Cerebellar cortex (tissue), 1 donor: ENCODE data around the gene IPCEF1.
"Not testable (repeated sequence)": the region's sequence is repeated elsewhere in the genome, so short reads cannot be mapped to it uniquely, and the experiment has no call there.

ENCODE experiments used
- DNase-seq: peaks from one replicate; pipeline ENCODE4 v3.0.0-alpha.2; 2015; ENCODE audit warnings: low spot score

IPCEF1 gene

DNA sequence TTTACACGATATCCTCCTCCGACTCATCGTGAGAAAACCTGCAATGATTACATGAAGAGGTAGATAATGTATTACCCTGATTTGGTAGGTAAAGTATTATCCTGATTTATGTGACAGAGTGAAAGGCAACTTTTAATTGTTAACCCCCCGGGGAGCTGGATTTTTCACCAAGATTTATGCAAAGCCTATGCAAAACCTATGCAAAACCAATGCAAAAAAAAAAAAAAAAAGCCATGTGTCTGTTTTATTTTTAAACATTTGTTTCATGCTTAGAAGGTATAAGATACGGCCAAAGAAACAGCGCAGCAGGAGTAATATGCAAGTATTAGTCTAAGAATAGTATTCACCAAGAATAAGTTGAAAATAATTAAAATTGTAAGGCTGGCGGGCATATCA lies 109.9 kb downstream of the IPCEF1 start:
- DNase-seq = no peak

DNA sequence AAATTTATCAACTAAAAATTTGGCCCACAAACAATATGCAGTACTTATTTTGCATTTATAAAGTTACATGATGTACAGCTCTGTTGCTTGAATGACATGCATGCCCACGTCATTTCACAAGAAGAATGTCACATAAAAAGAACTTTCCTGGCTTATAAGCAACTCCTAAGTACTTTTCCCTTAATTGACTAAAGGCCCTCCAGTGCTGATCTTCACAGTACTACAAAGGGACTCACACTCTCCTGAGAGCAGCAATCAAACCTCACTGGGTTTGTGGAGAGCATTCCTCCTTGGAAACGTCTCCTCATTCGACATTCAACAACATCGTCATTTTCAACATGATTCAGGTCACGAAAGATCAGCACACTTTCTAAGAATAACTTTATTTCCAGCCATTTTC lies 111.1 kb downstream of the IPCEF1 start:
- peak; percentile 44 for DNase-seq

DNA sequence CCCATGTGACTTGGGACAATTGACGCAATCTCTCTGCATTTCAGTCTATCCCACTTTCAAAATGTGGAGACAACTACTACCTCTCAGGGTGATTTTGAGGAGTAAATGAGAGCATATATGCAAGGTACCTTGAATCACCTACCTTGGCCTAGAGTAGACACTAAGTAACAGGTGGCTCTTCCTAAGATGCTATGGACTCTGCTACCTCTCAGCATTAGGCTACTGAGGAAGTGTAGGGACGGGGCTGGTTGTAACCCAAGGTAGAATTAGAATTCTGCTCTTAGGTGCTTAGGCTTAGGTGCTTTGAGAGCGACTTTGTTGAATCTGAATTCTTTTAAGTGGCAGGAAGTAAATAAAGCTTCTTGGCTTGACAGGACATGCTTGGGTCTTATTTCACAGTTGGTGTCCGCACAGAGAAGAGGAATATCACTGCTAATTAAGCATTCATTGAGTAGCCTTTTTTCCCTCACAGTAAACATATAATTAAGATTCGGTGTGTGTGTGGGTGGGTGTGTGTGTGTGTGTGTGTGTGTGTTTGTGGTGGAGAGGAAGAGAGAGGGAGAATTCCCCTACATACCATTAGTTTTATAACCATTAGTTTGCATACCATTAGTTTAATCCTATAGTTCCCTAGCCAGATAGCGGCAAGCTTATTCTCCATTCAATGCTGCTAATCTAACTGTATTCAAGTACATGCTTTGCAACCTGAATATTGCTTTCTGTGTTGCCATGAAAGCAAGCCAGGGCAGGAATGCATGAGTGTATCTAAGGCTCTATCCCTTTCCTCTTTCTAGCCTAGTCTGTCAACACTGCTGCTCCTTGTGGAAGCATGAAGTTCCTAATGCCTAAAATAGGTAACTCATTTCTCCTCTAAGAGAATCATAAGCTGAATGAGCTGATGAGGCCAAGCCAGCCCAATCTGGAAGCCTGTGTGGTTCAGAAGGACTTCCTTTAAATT lies 112.5 kb downstream of the IPCEF1 start:
- peak; percentile 52 for DNase-seq

DNA sequence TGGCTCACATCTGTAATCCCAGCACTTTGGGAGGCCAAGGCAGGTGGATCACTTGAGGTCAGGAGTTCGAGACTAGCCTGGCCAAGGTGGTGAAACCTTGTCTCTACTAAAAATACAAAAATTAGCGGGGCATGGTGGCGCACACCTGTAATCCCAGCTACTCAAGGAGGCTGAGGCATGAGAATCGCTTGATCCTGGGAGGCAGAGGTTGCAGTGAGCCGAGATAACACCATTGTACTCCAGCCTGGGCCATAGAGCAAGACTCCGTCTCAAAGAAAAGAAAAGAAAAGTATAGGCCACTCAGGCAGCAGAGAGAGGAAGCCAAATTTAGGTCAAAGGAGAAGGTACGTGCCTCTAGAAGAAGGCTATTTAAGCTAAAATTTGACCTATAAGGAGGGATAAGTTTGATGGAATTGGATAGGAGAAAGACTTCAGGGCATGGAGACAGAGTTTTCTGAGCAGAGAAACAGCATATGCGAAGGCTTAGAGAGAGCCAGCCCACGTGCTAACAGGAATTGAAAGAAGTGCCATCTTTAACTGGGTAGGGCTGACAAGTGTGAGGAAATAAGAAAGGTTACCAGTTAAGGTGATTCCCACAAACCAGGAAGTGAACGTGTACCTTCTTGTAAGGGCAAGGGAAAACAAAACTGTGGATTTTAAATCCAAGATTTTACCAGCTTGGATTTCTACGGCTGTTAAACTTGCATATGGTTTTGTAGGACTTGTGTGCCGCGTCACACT lies 113.8 kb downstream of the IPCEF1 start:
- no peak for DNase-seq

DNA sequence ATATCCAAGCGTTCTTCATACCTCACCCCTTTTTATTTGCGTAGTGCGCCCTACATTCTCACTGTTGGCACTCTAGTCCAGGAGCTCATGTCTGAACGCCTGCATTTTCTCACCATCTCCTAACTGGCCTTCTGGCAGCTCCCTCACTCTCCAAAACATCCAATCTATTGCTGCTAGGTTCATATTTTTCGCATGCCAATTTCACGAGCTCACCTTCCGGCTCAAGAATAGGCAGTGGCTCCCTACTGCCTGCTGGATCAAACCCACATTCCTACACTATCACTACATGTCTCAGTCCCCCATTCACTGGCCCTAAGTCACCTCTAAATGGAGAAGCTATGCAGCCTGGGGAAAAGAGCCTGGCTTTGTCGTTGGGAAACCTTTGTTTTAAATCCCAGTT lies 115.0 kb downstream of the IPCEF1 start:
- peak; percentile 46 for DNase-seq

DNA sequence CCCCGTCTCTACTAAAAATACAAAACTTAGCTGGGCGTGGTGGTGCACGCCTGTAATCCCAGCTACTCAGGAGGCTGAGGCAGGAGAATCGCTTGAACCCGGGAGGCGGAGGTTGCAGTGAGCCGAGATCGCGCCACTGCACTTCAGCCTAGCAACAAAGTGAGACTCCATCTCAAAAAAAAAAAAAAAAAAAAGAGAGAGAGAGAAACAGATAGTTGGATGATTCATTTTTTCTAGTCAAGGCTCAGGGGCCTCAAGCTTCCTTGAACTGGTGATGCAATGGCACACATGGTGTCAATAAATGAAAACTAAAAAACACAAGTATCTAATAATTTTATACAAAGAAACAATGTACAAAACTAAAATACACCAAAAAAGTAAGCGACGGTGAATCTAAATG lies 115.5 kb downstream of the IPCEF1 start:
- DNase-seq = not testable (repeated sequence)

DNA sequence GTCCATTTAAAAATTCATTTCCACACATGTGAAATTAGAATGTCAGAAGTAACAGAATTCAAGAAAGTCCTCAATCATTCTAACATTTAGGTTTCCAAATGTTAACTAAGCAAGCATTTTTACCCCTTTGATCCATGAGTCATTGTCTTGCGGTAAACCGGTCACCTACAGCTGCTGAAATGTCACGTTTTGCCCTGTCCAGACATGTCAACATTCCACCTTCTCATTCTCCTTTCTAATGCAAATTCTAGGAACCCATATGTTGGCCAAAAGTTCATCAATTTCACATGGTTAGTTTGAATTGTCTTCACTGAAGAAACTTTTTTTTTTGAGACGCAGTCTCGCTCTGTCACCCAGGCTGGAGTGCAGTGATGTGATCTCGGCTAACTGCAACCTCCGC lies 117.2 kb downstream of the IPCEF1 start:
- DNase-seq = no peak

DNA sequence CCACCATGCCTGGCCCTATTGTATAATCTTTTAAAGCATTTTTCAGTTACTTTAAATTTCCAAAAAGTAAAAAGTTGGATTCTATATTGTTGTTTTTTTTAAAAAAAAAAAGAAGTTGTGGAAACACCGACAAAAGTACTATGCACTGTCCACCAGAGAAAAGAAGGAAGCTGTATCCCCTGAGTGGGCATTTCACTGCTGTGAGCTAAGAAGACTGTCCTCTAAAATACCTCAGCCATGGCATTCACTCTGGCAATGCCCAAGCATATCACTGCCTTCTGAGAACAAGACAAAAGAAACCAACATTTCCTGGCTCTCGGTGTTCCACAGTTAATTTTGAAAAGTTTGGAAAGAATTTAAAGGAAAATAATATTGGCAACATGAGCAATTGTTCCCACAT lies 117.8 kb downstream of the IPCEF1 start:
- no peak for DNase-seq

DNA sequence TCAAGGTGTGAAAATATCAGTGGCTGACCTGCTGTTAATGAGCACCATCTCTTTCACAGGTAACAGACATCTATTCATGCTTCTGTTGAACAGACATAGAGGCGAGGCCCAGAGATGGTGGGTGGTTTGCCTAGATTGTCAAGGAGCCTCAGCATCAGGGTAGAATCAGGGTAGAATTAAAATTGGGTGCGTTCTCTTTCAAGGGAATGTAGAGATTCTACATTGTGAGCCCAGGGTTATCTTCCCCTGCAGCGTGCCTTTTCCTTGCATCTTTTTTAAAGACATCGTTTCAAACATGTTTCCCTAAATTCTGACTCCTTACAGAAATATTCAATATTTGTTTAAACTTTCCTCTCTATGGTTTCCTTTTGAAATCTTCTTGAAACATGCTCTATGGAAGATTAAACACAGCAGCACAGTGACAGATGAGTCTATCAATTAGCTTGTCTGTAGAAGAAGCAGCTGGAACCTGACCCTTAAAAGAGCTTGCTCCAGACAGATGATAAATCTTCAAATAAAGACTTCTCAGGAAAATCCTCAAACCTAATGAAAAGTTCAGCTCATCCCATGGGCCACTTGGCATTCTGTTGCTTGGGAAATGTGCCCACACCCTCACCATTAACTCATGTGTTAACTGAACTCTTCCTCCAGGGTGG lies 119.8 kb downstream of the IPCEF1 start:
- DNase-seq = no peak

DNA sequence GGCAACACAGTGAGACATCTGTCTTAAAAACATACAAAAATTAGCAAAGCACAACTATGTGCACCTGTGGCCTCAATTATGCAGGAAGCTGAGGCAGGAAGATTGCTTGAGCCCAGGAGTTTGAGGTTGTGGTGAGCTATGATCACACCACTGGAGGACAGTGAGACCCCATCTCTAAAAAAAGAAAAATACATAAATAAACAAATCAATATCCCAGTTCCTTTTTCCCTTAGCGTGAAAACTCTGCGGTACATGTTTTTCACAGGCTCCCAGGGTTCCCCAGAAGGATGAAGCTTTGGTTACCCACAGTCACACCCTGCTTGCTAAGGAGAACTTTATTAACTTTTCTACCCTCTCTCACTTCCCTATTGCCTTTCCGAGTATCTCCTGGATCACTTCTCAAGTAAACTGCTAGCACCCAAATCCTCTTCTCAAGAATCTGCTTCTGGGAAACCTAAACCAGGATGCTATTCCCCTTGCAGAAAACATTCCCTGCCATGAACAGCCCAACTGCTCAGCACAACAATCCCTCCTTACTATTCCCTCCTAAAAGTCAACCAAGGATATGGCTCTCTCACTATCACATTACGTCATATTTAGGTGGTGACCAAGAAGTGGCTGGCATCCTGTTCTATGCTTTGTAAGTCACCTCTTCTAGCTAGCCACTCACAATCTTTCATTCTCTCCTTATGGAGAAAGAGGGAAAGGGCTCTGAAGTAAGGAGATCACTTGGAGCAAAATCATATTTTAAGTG lies 122.4 kb downstream of the IPCEF1 start:
- no peak for DNase-seq

DNA sequence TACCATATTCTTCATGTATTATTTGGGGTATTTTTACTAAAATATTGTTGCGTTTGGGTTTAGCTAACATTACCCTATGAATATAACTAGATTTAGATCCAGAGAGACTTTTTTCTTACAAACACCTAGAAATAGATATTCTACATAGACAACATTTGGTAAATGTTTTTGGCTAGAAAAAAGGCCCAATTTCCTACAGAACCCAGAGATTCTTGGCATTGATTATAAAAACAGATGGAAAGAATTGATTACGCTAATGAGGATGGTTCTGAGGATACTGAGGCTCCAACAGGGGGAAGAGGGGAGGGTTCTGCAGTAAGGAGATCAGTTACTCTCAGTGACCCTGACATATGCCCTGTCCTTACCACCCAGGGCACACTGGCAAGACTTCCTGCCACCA lies 123.2 kb downstream of the IPCEF1 start:
- peak; percentile 34 for DNase-seq

DNA sequence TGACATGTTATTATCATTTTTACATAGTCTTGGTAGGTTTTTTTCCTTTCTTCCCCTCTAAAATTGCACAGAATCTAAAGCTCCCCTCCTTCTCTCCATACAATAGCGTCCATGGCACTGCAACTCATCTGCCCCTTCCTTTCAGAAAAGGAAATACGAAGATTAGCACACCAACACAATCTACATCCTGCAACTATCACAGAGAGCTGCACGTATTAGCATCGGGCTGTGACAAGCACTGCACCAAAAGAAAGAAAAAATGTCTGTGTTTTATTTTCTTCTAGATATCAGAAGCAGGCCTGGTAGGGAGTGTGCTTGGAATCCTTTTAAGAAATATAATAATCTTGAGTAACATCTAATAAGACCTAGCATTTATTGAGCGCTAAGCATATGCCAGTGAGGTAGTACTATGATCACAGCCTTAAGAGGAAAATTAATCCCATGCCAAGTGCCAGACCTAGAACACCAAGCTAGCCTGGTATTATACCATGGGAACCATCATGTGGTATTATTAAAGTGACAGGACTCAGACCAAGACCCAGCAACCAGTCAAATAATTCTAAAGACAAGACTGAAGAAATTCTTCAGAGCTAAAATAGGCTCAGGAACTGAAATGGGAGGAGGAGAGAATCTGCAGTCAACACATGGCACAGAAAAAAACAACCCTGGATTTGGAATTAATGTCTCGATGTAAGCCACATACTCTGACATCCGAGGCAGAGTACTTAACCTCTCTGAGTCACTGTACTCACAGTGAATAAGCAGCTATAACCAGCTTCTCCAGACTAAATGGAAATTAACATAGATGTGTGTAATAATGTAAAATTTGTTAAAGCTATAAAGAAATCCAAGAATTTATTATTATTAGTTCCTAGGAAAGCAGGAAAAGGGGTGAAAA lies 124.3 kb downstream of the IPCEF1 start:
- DNase-seq = peak; percentile 60

DNA sequence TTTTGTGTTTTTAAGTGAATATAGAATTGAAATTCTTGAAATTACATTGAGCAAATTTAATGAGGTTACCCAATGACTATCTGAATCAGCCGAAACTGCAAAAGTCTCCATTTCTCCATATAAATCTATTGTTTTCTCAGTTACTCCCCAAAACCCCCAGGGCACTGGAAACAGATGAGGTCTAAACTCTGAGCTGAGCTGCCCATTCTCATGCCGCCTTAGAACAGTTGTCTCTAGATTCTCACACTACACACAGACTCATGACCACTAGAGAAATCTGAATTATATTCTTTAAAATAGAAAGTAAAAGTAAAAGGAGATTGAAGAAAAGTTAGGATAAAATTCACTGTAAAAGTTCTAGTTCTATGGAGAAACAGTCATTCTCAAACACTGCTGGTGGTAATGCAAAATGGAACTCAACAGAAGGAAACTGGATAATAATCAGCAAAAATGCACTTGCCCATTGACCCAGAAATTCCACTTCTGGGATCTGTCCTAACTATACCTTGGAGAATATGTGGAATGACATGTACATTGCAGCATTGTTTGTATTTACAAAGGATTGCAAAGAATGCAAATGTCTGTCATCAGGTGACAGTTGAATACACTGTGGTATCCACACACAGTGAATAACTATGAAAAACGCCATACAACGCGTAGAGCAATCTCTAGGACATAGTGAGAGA lies 125.5 kb downstream of the IPCEF1 start:
- no peak for DNase-seq

DNA sequence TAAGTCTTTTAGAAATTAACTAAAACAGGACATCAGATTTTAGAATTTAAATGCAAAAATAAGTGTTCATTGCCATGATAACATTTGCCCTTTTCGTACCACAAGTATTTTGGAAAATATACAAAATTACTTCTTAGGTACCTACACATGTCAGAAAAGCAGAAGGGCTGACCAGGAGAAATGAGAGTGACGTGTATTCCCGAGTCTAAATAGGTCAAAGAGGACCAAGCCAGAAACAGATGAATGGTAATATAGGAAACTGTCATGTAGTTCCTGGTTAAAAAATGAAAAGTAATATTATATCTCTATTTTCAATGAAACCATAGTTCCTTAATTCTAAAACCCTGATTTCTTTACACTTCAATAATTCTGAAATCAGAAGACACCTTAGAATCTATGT lies 126.2 kb downstream of the IPCEF1 start:
- peak; percentile 39 for DNase-seq

DNA sequence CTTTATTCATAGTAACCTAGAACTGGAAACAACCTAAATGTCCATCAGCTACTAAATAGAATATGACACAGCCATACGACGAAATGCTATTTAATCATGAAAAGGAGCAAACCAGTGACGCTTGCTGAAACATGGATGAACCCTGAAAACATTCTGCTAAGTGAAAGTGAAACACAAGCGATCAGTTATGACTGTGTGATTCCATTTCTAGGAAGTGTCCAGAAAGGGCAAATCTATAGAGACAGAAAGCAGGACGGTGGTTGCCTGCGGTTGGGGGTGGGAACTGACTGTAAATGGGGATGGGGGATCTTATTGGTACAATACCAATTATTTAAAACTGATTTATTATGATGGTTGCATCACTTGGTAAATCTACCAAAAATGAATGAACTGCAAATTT lies 126.8 kb downstream of the IPCEF1 start:
- no peak for DNase-seq

DNA sequence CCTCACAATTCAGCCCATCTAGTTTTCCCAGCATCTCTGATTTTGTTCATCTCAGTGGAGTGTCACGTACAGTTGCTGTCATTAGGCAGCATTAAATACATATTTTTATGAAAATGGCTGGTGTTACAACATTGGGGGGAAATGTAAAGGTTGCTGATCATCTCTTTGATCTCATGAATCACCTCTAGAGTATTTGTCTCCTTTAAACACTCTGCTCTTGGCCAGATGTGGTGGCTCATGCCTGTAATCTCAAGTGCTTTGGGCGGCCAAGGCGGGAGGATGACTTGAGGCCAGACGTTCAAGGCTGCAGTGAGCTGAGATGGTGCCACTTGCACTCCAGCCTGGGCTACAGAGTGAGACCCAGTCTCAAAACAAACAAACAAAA lies 128.1 kb downstream of the IPCEF1 start:
- DNase-seq = no peak

DNA sequence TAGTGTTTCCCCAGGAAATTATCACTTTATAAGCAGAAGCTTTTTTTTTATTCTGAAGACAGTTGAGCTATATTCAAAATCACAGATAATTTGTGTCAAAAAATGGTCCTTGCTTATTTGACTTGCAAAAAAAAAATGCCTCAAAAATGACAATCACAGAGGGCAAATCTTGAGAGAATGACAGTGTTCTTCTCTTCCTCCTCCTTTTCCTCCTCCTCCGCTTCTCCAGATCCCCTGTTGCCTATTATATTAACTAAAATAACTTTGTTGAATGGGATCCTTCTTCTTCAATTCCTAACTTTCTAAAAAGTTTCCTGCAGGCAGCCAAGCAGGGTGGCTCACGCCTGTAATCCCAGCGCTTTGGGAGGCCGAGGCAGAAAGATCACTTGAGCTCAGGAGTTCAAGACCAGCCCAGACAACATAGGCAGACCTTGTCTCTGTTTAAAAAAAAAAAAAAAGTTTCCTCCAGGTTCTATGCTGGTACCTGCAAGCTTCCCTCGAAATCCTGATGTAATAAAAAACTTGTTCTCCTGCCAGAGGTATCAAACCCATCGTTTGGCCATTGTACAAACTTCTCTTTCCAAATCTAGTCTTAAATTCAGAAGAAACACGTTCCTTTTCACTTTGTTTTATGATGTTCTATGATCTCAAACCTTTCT lies 128.6 kb downstream of the IPCEF1 start:
- DNase-seq = no peak

DNA sequence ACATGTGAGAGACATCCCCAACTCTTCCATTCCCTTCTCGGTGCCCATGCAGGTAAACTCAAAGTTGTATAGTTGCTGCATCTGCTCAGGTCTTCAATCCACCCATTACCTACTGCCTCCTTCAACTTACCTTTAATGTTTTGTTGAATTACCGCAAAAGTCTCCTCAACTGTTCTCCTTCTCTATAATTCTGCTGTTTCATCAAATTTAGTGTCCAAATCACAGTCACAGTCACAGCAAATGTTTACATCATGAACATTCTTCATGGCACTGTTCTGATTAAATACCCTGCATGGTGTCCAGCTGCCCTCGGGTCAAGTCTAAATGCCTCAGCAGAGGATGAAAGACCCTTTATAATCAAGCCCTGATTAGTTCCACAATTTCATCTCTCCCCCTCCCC lies 130.1 kb downstream of the IPCEF1 start:
- DNase-seq = no peak

DNA sequence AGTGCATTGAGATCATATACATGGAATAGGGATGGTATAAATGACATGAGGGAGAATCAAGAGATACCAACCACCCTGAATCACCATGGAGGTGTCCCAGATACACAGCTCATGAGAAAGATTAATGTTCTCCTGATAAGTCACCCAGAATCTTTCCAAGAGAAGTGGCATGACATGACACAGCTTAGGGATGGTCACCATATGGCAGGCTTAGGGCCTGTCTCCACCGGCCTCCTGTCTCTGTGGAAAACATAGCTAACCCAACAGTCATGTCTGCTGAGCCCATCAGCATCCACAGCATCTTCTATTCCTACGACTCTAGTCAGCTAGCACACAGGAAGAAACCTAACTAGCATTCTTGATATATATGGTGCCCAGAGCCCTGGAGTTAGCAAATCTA lies 133.3 kb downstream of the IPCEF1 start:
- DNase-seq = peak; percentile 54

DNA sequence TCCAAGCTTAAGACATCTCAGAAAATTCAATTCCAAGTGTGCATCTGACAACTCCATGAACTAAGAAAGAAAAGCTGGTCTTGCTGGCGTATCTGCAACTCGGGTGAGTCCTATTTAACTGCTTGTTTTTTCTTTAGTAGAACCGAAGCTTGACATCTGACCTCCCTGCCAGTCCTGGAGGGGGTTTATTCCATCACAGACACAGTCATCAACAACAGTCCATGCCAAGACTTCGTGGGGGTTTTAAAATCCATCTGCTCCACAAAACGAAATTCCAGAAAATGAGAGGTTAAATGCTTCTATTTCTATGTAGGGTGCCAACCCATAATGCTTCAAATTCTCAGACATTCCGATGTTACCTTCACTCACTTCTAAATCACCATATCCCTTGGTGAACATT lies 133.9 kb downstream of the IPCEF1 start:
- peak; percentile 70 for DNase-seq
